EH (cell line): ENCODE results near the gene MPPED2.
"Not testable (repeated sequence)": the region's sequence is repeated elsewhere in the genome, so short reads cannot be mapped to it uniquely, and the experiment has no call there.

Experiments used
- DNase-seq: peaks from one replicate; pipeline ENCODE4 v3.0.0-alpha.2; 2015; ENCODE audit warnings: low read depth

The MPPED2 gene

DNA sequence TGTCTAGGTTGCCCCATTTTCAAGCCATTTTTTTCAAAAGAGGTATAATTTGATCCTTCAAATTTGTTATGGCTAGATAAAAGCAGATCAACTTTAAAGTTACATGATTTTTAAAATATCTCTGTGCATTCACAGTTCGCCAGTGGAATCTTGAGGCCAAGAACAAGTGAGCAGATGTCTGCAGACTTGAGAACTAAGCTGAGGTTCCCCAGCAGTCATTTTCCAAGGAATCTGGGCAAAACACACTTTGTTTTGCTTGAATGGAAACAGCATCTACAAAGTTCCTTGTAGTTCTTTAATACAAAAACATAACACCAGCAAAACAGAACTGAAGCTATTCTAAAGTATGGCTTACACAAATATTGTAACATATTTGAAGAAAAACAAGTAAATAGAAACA is 7.7 kb downstream of the MPPED2 start:
- no peak for DNase-seq

DNA sequence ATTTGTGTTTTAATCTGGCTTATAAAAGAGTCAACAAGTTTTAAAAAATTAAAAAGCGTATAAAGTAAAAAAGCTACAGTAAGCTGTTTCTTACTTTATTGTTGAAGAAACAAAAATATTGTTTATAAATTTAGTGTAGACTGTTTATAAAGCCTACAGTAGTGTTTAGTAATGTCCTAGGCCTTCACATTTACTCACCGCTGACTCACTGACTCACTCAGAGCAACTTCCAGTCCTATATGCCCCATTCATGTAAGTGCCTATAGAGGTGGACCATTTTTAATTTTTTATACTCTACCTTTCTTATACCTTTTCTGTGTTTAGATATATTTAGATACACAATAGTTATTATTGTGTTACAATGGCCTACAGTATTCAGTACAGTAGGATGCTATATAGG is 12.2 kb downstream of the MPPED2 start:
- DNase-seq: no peak

DNA sequence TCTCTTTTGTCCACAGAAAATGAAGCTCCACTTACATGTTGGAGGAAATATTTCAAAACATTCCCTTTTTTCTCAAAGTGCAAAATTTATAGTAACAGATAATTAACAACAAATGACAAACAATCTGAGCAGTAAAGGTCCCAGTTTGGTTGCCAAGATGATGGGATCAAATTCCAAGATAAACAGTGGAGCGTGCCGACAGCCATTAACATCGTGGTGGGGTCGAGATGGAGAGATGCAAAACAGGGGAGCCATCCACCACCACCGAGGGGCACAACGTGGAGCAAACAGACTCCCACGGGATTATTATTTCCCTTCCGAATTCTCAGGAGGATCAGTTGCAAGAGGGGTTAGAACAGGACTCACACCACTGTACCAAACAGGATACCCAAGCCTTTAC is 17.2 kb downstream of the MPPED2 start:
- DNase-seq: no peak

DNA sequence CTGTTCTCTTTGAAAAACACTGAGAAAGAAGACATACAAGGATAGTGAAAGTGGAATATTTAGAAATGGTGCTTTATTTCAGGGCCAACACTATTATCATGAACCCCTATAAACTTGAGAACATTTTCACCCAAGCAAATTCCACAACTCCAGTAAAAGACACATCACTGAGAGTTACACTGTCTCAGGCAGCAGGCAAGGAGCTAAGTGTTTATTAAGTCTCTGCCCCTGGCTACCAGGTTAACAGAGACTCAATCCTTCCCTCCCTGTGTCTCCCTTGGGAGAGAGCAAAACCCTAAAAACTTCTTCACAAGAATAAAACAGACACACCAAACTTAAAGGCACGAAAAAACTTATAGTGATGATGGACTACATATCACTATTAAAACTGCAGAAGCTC is 18.5 kb downstream of the MPPED2 start:
- no peak for DNase-seq

DNA sequence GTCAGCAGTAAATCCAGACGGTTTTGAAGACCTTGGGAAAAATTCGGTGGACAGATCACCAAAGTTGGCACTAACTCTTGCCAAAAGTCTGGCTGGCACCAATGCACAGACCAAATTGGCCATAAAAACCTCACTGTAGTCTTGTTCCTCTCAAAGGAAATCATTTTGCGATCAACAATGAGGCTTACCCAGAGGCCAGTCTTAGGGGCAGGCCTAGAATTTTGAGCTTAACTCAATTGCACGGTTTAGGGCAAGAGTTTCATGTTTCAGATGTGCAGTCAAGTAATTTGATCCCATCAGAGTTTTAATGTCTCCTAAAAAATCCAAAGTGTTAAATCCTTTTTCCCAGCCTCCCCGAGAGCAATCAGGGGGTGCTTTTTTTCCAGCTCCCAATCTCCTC is 19.0 kb downstream of the MPPED2 start:
- no peak for DNase-seq

DNA sequence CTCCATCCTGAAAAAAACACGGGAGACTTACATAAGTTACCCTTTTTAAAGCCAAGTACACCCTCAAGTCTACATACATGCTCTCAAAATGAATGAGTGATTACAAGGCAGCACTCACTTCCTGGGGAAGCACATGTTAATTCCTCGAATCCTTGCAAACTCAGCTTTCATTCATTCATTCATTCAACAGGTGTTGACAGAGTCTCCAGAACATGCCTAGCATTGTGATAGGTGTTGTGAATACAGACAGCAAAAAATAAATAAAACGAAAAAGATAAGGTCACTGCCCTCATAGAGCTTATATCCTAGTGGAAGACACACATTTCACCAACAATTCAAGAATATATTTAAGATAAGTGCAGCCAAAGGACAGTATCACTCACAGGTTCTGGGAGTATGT is 19.7 kb downstream of the MPPED2 start:
- DNase-seq: no peak

DNA sequence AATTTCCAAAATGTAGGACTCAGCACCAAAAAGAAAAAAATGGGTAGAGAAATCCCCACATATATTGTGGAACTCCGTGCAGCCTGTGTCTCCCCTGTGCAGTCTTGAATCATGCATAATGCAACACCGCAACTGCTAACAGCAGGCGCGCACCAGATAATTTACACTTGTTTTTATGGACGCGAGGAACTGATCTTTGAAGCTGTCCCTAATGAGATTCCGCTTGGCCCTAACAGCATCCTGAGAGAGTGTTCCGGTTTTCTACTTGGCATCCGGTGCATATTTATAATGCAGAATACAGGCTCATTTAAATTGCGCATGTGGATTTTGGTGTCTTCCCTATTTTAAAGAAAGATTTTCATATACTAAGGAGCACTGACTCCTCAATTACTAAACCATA is 21.1 kb downstream of the MPPED2 start:
- no peak for DNase-seq

DNA sequence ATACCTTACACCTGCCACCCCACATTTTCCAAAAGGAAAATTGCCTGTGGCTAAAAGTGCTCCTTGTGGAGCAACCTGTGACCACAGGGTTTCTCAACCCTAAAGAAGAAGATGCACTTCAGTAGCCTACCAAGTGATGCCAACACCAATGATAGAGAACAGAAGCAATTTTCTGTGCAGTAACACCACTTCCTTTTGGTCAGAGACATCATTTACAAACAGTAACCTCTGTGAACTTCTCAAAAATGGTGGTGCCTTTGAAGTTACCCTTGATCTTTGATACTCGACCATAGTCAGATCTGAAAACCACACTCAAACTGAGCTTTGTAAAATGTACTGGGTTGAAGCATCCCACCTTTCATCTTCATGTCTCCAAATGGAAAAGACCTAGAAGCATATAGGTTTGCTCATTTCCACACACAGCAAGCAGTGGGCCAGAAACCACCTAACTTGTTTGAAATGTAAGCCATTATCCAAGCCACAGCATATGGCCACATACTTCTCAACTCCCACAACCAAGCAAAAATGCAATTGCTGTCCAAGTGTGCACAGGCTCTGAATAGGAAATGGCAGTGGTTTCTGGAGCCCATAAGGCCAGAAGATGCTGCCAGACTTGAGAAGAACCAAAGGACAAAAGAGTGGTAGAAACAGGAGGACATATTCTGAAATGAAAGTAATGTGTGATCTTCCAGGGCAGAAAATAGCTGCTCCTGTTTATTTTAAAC is 24.3 kb downstream of the MPPED2 start:
- DNase-seq: no peak

DNA sequence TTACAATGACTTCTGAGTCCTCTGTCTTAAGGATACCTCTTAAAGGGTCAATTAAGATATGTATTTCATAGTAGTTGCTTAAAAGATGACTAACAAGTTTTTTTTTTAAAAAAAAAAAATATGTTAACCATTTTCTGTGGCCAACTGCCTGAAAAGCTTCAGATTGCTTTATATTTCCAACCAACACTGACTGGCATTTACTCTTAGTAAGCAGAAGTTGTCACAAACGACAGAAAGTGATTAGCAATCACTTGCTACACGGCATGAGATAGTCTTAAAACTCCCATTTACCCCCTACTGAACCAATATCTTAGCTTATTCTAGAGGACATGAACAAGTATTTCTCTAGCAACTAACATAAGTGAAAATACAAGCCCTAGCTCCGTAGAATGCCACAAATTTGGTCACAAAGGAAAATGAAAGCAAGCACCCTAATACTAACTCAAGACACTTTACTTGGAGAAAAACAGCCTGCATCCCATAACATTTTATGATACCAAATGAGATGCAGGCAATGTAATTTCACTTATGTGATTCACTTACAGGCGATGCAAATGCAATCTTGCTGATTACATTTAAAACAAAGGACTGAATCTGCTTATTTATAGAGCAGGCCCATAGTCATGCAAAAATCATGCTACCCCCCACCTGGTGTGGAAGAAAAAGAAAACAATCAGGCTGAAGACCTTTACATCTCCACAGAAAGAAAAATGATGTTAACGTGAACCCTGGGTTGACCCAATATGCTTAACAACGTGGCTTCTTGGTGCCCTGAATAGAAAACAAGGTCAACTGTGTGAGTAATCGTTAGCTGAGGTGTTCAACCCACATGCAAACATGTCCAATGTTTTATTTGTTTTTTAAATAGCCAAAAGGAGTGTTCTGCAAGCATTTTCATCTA is 25.7 kb downstream of the MPPED2 start:
- DNase-seq: no peak

DNA sequence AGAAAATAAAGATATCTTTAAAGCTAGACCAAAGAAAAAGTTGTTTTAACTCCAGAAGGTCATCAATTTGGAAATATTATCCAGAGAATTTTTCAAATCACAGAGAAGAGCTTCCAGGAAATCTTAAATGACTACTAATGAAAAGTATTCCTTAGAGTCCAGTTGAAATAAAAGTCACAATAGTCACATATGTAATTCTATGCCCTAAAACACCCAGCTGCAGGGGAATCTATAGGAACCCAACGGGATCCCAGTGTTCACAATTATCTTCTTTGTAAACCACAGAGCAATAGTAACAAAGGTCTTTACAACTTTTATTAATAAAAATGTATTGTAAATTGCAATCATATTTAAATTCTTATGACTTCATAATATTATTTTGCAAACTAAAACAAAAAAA is 27.1 kb downstream of the MPPED2 start:
- no peak for DNase-seq

DNA sequence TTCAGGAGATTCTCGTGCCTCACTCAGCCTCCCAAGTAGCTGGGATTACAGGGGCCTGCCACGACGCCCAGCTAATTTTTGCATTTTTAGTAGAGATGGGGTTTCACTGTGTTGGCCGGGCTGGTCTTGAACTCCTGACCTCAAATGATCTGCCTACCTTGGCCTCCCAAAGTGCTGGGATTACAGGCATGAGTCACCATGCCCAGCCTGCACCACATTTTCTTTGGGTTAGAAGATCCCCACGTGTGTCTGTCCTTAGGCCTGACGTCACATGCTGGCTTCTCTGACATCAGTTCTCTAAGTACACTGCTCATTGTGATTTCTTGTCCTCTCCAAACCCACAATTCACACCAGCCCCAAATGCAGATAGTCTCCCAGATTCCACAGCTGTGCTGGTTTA is 31.6 kb downstream of the MPPED2 start:
- DNase-seq: not testable (repeated sequence)

DNA sequence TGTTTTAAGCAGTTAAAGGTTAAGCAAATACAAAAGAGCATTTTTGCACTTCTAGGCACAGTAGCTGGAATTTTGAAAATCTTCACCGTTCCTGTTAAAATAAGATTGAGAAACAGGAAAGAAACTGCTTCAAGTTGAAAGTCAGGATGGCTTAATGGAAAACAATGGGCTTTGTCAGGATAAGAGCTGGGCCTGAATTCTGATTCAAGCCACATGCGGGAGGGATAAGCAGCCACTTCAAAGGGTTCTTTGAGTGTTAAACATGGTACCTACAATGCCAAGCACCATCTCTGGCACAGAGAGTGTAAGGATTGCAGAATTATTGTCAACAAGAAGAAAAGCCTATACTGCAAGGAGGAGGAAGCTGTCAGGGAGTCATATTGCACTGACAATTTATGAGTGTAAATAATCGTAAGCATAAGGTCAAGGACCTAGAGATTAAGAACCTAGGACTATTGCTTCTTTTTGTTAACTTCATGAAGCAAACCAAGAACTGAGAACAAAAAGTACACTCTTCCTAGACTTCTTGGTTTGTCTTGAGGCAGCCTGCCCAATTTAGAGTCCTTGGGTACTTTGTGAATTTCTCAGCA is 32.5 kb downstream of the MPPED2 start:
- DNase-seq: no peak

DNA sequence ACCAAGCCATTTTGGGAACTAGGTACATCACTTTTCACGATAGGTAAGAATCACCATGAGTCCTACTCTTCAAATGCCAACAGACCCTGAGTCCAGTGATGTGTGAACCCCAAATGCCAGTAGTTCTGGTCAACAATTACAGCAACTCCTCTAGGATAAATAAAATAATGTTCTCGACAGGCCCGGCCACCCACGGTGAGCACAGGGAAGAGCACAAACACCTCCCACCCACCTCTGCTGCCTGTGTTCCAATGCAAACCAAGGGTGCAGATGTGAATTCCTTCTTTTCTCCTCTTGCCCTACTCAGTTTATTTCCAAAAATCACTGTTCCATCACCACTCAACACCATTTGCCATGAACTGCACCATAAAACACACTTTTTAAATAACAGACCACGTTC is 33.3 kb downstream of the MPPED2 start:
- DNase-seq: no peak

DNA sequence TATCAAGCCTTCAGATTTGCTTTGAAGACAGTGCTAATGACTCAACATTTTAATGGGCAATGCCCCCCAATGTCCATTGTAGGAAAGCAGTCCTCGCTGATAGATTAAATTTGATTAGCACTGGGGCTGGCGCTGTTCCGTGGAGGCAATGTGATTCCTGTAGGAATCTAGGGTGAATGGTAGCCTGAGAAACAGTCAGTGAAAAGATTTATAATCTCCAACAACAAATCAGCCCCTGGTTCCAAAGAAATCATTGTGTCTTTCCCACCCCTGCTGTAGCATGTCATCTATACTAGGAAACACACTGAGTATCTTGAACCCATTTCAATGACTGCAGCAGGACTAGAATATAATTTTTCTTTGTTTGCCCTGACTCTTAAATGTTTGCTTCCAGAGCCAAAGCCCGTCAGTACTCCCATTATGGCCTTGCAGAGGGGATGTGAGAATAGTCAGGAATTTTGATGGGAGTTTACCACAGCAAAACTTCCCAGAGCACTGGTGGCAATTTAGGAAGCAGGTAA is 36.1 kb downstream of the MPPED2 start:
- no peak for DNase-seq

DNA sequence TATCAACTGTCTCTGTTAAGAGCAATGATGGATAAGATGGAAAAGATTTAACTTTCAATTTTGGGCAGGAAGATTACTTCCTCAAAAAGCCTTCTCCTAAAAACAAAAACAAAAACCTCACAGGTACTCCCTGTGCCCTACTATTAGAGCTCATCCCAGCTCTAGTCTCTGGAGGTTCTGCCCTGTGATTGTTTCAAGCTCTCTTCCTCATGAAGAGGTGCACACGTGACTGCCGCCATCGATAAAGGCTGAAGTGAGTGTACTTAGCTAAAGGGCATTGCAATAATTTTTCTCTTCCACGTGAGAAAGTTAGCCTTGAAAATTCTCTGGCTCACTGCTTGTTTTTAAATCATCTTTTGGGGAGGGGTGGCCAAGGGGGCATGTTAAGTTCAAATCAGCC is 36.6 kb downstream of the MPPED2 start:
- DNase-seq: no peak

DNA sequence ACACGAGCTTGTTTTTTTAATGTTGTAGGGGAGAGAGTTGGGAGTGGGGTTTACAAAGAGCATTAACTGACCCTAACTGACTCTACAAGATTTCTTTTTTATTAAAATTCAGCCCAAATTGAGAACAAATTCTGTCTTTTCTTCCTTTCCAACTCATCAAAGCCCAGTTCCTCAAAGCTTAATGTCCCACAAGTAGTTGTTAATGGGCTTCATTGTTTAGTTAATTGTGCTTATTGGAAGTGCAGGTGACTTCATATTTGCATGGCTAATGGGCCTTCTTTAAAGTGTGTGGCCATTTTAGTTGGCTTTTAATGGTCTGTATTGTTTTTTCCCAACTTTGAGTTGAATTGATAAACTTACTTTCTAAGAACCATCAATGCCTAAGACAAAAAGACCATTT is 39.8 kb downstream of the MPPED2 start:
- no peak for DNase-seq

DNA sequence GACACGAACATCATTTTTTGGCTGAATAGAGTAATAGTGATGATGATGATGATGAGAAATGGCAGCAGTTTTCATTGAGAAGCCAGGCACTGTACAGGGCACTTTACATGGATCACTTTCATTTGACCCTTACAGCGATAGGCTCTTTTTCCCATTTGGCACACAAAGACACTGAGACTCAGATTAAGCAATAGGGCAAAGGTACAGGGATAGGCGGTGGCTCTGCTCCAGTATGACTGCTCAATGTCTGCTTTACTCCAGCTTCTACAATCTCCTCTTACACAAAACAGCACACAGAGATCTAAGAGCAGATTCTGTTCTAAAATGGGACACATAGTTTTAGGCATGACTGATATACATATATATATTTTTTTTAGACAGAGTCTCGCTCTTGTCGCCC is 40.6 kb downstream of the MPPED2 start:
- DNase-seq: no peak

DNA sequence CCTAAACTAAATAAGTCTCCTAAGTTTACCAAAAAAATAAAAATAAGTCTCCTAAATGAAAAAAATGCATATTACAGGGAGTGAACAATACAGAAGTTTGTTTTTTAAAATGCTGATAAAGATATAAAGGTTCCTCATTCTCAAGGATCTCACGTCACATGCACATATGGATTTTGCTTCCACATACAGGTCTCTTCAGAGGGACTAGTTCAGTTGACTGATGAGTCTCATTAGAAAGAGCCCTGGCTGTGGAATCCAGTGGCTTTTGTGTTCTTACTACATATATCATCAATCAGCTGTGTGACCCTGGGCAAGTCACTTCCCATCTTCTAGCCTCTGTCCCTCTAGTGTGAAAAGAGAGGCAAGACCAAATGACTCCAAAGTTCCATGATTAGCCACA is 43.1 kb downstream of the MPPED2 start:
- no peak for DNase-seq

DNA sequence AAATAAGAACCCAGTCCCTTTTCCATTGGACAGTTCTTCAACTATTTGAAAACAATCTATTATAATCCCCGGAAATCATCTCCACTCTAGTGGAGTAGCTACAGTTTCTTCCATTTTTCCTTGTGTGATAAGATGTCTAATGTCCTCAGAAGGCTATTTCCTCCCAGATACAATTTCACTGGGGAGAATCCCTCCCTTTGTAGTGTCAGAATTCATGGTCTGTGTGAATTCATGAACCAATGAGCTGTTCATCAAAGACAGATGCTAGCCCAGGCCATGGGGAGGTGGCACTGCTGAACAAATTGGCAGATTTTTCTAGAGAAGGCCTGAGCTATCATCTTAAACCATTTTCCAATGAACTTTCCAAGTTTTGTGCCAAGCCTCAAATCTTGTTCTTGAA is 45.4 kb downstream of the MPPED2 start:
- no peak for DNase-seq

DNA sequence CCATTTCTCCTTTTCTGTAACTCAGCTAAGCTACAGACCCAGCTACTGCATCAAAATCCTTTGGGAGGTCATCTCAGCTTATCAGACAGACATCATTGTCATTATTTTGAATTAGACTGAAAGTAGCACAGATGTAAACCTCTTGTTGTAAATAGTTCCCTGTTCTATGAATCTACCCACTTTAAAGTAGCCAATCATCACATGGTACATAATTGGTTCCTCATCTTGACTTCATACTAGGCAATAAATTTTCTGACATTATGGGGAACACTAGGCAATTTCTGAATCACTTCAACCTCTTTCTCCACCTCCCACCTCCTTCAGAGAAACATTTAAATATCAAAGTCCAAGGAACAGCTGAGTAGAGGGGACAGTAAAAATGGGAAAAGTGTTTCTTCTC is 47.9 kb downstream of the MPPED2 start:
- no peak for DNase-seq

DNA sequence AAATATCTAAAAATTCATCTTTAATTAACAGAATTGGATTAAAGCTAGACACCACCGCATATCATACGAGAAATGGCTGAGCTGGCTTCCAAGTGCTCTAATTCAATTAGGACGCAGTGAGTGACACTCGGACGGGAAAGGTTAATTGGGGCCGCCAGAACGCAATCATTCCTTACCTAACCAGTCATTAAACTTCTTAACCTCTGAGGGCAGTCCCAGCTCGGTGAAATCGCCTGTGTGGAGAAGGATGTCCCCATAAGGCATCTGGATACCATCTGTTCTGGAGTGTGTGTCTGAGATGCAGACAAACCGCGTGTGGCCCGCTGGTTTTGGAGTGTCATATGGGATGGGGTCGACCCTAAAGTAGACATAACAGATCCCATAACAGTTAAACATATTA is 50.3 kb downstream of the MPPED2 start:
- DNase-seq: no peak

DNA sequence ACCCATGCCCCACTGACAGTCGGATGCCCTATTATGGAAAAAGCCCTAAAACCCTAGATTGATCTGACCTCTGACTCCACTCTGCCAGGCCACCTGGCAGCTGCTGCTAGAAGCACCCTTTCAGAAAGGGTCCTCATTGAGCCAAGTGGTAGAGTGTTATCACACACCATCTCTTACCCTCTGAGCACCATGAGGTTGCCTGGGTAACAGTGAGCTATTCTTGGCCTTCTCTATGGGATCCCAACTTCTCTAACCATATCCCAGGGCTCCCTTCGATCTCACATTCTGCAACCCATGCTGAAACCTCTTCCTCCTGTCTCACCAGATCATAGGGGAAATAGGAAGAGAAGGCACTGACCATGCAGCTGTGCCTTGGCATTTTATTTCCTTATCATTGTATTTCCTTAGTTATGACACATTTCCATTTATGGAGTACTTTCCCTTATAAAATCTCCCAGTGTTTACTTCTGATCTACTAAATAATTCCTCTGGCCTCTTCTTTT is 52.7 kb downstream of the MPPED2 start:
- no peak for DNase-seq

DNA sequence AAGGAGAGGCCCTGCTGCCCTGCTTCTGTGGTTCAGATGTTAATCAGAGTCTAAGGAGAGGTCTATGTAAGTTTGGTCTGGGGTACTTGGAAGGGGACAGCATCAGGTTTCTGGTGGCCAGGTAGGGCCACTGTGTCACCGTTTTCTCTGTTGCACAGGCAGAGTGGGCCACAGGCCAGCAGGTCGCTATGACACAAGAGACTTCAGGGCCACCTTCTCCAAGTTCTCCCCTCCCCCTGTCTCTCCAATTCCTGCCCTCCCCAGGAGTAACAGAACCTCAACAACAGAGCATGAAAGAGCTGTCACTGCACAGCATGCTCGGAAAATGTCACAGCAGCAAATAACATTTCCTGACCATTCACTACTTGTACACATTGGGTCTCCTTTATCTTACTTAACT is 58.6 kb downstream of the MPPED2 start:
- DNase-seq: no peak
